Keratinocyte (primary cell): ENCODE results near the gene MICALL2. TPM values are rescaled to one million over a fixed set of nuclear protein-coding genes. Genes with fewer than 3 reads are reported as not detected.

ENCODE experiments used
- DNase-seq: peaks from one replicate; pipeline ENCODE4 v3.0.0-alpha.2; 2011; ENCODE audit warnings: low read depth, missing footprints, low spot score
- FAIRE-seq: peaks from 2 replicates; lab custom pipeline; 2011; peaks lifted over from hg19 to GRCh38; lab: Jason Lieb, UNC
- H2AFZ ChIP-seq: 2 replicates; pipeline ENCODE4 v1.6.0; 2012; ENCODE audit warnings: low read length, control low read depth, inconsistent platforms; ENCODE audit not compliant: control insufficient read depth
- H3K27ac ChIP-seq: 2 replicates; pipeline ENCODE4 v1.5.1; 2011; ENCODE audit warnings: low read length; ENCODE audit not compliant: control insufficient read depth, insufficient read depth
- H3K27me3 ChIP-seq: 3 replicates; pipeline ENCODE4 v1.6.0; 2011; ENCODE audit warnings: low read length; ENCODE audit not compliant: control insufficient read depth, insufficient read depth; ENCODE audit errors: extremely low read depth
- H3K36me3 ChIP-seq, 2 experiments: 2 replicates in 1 of 2; 3 replicates in 1 of 2; pipeline ENCODE4 v1.5.1; 2011; ENCODE audit warnings: low read length in 2 of 2, mild to moderate bottlenecking in 1 of 2; ENCODE audit not compliant: control insufficient read depth in 2 of 2, insufficient read depth in 2 of 2; ENCODE audit errors: extremely low read depth in 1 of 2
- H3K4me1 ChIP-seq: 3 replicates; pipeline ENCODE4 v1.5.1; 2011; ENCODE audit warnings: low read length; ENCODE audit not compliant: control insufficient read depth, insufficient read depth; ENCODE audit errors: extremely low read depth
- H3K4me2 ChIP-seq: 3 replicates; pipeline ENCODE4 v1.6.0; 2011; ENCODE audit warnings: low read depth, low read length; ENCODE audit not compliant: control insufficient read depth, insufficient read depth; ENCODE audit errors: extremely low read depth
- H3K4me3 ChIP-seq, 3 experiments: fragments of 200-600 bp in 1 of 3; sonication (generic) in 1 of 3; 2 replicates in 2 of 3; 3 replicates in 1 of 3; pipeline ENCODE4 v1.5.1; 2011 to 2016; ENCODE audit warnings: low read length in 3 of 3, mild to moderate bottlenecking in 3 of 3, control low read depth in 2 of 3, inconsistent platforms in 1 of 3, low read depth in 1 of 3, mixed read lengths in 1 of 3, mixed run types in 1 of 3, moderate library complexity in 1 of 3; ENCODE audit not compliant: control insufficient read depth in 2 of 3, insufficient read depth in 2 of 3; ENCODE audit errors: extremely low read depth in 1 of 3
- H3K79me2 ChIP-seq: 2 replicates; pipeline ENCODE4 v1.6.0; 2012; ENCODE audit warnings: low read length; ENCODE audit not compliant: control insufficient read depth, insufficient read depth
- H3K9ac ChIP-seq: 3 replicates; pipeline ENCODE4 v1.6.0; 2011; ENCODE audit warnings: low read length; ENCODE audit not compliant: control insufficient read depth, insufficient read depth; ENCODE audit errors: extremely low read depth
- H3K9me1 ChIP-seq: 3 replicates; pipeline ENCODE4 v1.6.0; 2011; ENCODE audit warnings: low read length; ENCODE audit not compliant: control insufficient read depth, insufficient read depth; ENCODE audit errors: extremely low read depth
- H3K9me3 ChIP-seq: 2 replicates; pipeline ENCODE4 v1.5.1; 2012; ENCODE audit warnings: low read depth, low read length; ENCODE audit not compliant: control insufficient read depth
- H4K20me1 ChIP-seq: 3 replicates; pipeline ENCODE4 v1.6.0; 2011; ENCODE audit warnings: low read length; ENCODE audit not compliant: control insufficient read depth, insufficient read depth; ENCODE audit errors: extremely low read depth
- EZH2 ChIP-seq: IDR thresholded peaks from one replicate; pipeline ENCODE4 v1.6.1; 2012; ENCODE audit warnings: inconsistent platforms, mild to moderate bottlenecking, low read length, moderate library complexity
- dilution Hi-C: fragments of 300-500 bp; cut with MboI; formaldehyde crosslinking; loops from one replicate; pipeline ENCODE4 v1.7.0; 2020; ENCODE audit warnings: low sequenced_read_pairs; ENCODE audit not compliant: extremely low pct_ligation_motif_present
- polyA plus RNA-seq, 5 experiments: library from polyadenylated mRNA; depleted of rRNA in 3 of 5; stranded (reverse) in 3 of 5; stranded (forward) in 1 of 5; unstranded in 1 of 5; fragments of >200 nt; gene quantifications; 1 replicate in 1 of 5; 2 replicates in 3 of 5; 3 replicates in 1 of 5; pipeline versions ENCODE4 v1.2.1 to v1.2.3, GENCODE V29; 2011 to 2012; ENCODE audit warnings: missing spikeins in 2 of 5, low read depth in 1 of 5, low replicate concordance in 1 of 5
- TF ChIP-seq, protein P1 (sequence below), 3 experiments: IDR thresholded peaks in 1 of 3; conservative IDR thresholded peaks in 1 of 3; optimal IDR thresholded peaks in 1 of 3; 2 replicates in 2 of 3; 3 replicates in 1 of 3; pipeline versions ENCODE3 to v1.5.1; 2011; ENCODE audit warnings: low read length in 3 of 3, mild to moderate bottlenecking in 3 of 3, moderate library complexity in 2 of 3, control low read depth in 1 of 3, inconsistent platforms in 1 of 3; ENCODE audit not compliant: insufficient read depth in 2 of 3; ENCODE audit errors: extremely low read depth in 1 of 3

MICALL2 gene
- polyA plus RNA-seq, 1 donor (not counting 4 experiments of a cell fraction or from before 2014, with no cell fraction given): 10.4 TPM

GRCh38 chr7:1476859-1477258, 17.6 kb upstream of the MICALL2 start:
- no peaks in the 10 kb centered on the region for H3K27me3 ChIP-seq
- no peak overlapping the region for H3K4me2 ChIP-seq
- dilution Hi-C loops: no loop called here
- no peak overlapping the region for H3K27ac ChIP-seq
- no peak for FAIRE-seq
- no peak overlapping the region for H2AFZ ChIP-seq
- no peaks in the 10 kb centered on the region for H3K9me1 ChIP-seq
- peaks cover 21 to 30% of the 10 kb centered on the region in 2 experiments for H3K36me3 ChIP-seq
- TF ChIP-seq EZH2: no peak
- TF ChIP-seq, protein P1, sequence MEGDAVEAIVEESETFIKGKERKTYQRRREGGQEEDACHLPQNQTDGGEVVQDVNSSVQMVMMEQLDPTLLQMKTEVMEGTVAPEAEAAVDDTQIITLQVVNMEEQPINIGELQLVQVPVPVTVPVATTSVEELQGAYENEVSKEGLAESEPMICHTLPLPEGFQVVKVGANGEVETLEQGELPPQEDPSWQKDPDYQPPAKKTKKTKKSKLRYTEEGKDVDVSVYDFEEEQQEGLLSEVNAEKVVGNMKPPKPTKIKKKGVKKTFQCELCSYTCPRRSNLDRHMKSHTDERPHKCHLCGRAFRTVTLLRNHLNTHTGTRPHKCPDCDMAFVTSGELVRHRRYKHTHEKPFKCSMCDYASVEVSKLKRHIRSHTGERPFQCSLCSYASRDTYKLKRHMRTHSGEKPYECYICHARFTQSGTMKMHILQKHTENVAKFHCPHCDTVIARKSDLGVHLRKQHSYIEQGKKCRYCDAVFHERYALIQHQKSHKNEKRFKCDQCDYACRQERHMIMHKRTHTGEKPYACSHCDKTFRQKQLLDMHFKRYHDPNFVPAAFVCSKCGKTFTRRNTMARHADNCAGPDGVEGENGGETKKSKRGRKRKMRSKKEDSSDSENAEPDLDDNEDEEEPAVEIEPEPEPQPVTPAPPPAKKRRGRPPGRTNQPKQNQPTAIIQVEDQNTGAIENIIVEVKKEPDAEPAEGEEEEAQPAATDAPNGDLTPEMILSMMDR (optimal IDR thresholded peaks at IDR 0.05 in 1 of 3, IDR thresholded peaks at IDR 0.05 in 1 of 3, conservative IDR thresholded peaks at IDR 0.05 in 1 of 3; ENCODE audit: extremely low read depth in 1 of 3, insufficient read depth in 2 of 3, low read length in 3 of 3): no peak
- no peak overlapping the region for H3K4me3 ChIP-seq
- no peak overlapping the region for H3K9ac ChIP-seq
- DNase-seq: no peak
- H3K79me2 ChIP-seq: no peaks in the 10 kb centered on the region
- H3K4me1 ChIP-seq: peaks cover 7% of the 10 kb centered on the region
- H3K9me3 ChIP-seq: no peaks in the 10 kb centered on the region
- no peaks in the 10 kb centered on the region for H4K20me1 ChIP-seq

GRCh38 chr7:1475991-1476390, 16.7 kb upstream of the MICALL2 start:
- H3K9ac ChIP-seq: no peak overlapping the region
- H3K79me2 ChIP-seq: no peaks in the 10 kb centered on the region
- H4K20me1 ChIP-seq: no peaks in the 10 kb centered on the region
- H2AFZ ChIP-seq: no peak overlapping the region
- no peaks in the 10 kb centered on the region for H3K9me3 ChIP-seq
- no peaks in the 10 kb centered on the region for H3K9me1 ChIP-seq
- dilution Hi-C loops: no loop called here
- no peak overlapping the region for H3K27ac ChIP-seq
- DNase-seq (no peak), FAIRE-seq (no peak)
- no peaks in the 10 kb centered on the region for H3K27me3 ChIP-seq
- no peak overlapping the region for H3K4me2 ChIP-seq
- TF ChIP-seq, protein P1 (optimal IDR thresholded peaks at IDR 0.05 in 1 of 3, IDR thresholded peaks at IDR 0.05 in 1 of 3, conservative IDR thresholded peaks at IDR 0.05 in 1 of 3; ENCODE audit: extremely low read depth in 1 of 3, insufficient read depth in 2 of 3, low read length in 3 of 3): no peak
- TF ChIP-seq EZH2: no peak
- no peak overlapping the region for H3K4me3 ChIP-seq
- H3K4me1 ChIP-seq: peaks cover 7% of the 10 kb centered on the region
- peaks cover 21 to 30% of the 10 kb centered on the region in 2 experiments for H3K36me3 ChIP-seq
